ENCODE results near the gene LAYN.

LAYN gene

DNA sequence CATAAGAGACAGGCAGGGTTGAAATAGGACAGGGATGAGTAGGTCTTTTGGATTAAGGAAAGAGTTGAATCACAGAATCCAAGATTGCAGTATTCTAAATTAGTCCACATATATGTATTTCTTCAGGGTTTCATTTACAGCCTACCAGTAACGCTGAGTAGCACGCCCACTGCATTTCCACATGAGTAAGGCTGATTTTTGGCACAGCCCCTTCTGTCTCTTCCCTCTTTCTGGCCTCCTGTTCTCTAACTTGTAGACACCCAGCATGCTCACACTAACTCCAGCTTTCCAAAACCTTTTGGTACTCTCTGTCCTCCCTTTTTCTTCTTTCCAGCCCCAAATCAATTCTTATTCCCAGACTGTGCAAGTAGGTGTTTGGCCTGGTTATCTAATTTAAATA is 58.0 kb downstream of the LAYN start:
- no peak for DNase-seq

DNA sequence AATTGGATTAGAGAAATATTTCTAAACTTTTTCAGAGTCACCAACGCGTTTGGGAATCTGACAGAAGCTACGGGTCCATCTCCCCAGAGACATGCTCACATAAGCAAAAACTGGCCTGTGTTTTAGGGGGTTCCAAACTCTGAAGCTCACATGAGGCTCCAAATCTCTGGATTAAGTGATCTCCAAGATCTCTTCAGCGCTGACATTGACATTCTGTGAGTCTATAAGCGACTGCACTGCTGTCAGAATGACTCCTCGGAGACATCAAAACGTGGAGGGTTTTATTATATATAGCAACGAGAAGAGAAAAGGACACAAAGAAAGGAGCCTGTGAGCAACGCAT is 61.1 kb downstream of the LAYN start:
- DNase-seq = no peak

DNA sequence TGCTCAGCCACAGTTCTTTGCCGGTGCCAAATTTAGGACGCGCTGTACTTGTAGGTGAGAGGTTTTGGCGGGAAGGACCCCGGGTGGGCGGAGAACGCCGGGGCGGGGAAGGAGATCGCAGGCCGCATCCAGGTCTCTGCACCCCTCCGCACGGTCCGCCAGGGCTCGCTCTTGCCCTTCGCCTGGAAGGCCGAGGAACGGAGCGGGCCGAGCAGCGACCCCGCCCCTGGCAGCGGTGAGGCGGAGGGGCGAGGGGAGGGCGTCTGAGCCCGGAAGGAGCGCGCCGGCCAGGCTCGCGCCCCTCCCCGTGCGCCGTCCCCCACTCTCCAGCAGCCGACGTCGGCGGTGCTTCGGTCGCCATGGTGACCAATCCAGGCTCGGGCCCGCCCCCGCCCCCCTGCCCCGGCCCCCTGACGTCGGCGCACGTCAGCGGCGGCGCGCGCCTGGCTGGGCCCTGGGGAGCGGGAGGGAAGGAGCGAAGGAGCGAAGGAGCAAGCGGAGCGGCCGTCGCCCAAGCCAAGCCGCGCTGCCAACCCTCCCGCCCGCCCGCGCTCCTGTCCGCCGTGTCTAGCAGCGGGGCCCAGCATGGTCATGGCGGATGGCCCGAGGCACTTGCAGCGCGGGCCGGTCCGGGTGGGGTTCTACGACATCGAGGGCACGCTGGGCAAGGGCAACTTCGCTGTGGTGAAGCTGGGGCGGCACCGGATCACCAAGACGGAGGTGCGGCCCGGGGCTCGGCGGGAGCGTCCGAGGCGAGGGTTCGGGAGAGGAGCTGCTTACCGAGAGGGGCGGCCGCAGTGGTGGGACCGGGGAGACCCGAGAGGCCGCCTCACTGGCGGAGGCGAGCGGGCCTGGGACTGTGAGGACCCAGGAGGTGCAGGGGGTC is 61.7 kb downstream of the LAYN start, which contains the start of gene SIK2:
TSS of gene SIK2 (plus strand) at position 471 of the 886 bp plus-strand sequence. CDS start at position 586, 115 bp downstream.
- DNase-seq = peak; percentile 89

DNA sequence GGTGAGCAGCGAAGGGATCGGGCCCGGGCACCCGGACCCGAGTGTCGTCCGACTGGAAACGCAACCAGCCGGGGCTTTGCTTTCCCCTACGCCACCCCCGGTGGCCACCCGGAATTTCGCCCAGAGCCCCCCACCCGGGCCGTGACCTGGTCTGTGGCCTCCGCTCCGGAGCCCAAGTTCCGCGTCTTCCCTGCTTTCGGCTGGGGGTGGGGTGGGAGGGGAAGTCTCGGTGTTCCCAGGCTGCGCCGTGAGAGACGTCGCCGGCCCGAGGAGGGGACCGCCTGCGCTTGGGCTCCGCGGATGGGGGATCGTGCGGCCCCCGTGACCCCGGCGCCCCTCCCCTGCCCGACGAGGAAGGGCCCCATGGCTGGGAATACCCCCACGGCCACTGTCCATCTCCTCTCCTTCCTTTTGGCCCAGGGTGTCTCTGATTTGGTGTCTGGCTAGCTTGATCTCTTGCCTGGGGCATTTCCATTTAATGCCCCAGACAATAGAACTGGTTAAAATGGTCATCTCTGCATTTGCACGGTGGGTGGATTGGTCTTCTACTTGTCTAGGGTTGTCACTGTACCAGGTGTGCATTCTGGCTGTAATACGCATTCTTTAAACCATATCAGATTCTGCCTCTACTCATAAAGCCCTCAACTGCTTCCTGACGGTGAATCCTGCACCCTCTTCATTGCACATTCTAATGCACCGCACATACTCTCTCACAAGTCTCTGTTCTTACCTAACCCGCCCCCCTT is 62.5 kb downstream of the LAYN start:
- DNase-seq = no peak

DNA sequence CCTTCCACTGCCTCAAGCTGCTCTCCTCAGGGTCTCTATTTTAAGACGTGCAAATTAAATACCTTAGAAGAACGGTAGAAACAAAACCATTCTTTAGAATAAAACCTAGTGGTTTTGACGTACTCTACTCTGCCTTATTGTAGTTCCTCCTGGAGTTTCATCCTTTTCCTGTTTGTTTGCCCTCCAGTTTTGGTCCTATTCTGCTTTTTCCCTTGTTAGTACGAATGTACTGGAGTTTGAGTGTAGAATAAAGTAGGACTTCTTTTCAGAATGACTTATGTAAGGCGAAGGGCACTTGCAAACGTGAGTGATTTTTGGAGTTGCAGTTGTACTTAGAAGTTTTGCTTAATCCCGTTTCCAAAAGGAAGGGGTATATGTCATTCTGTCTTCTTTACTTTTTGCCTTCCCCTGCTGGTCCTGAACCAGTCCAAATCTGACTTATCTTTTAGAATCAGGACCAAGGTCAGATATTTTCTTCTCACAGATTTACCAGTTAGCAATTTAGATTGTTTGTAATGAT is 63.2 kb downstream of the LAYN start:
- no peak for DNase-seq

DNA sequence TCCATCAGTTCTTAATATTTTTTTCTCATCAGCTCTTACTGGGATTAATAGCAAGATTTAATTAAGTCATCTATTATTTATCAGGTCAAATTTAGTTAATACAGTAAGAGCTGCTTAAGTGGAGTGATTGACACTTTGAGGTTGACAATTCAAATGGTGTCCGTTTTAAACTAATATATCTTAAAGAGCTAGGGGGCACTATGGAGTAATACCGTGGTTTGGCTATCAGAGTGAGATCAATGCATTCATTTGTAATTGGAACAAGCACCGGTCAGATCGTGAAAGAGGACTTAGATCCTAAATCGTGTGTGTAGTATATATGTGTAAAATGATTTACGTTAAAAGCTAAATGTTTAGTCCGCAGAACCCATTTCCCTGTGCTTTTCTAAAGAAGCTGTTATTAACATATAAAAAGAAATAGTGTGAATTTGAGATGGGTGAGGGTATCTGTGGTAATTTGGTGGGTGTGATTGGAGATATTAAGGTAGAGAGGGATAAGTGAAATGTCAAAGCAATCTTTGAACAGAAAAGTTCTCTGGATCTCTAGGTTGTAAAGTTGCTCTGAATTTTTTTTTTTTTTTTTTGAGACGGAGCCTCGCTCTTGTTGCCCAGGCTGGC is 64.0 kb downstream of the LAYN start:
- DNase-seq = no peak

DNA sequence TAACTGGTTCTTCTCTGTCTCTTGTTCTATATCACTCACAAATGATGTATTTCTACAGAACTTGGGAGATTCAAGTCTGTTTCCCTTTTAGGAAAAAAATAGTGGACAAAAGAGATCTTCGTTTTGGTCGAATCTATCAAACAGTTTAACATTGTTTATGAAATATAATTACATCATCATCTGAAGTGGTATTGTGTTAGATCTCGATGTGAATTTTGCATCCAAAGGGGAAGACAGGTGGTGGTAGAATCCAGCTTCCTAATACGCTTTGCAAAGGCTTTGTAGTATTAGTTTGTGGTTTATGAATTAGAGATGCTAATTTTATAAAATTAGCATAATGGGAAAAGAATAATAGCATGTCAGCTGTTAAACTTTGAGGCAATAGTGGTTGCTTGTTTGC is 65.2 kb downstream of the LAYN start:
- no peak for DNase-seq

DNA sequence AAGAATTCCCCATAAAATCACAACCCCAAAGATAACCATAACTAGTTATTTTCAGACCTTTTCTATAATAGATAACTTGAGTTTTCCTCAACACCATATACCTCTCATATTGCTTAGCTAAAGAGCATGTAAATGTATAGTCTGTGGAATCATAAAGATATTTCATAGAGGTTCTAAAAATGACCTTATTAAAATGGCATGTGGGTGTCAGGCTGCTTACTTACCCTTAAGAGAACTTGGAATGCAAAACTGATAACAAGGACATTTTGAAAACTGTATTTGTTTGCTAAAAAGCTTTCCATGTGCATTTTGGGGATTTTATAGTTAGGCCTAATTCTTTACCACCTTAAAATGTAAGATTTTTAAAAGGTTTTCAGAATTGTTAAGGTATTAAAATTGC is 66.5 kb downstream of the LAYN start:
- no peak for DNase-seq

DNA sequence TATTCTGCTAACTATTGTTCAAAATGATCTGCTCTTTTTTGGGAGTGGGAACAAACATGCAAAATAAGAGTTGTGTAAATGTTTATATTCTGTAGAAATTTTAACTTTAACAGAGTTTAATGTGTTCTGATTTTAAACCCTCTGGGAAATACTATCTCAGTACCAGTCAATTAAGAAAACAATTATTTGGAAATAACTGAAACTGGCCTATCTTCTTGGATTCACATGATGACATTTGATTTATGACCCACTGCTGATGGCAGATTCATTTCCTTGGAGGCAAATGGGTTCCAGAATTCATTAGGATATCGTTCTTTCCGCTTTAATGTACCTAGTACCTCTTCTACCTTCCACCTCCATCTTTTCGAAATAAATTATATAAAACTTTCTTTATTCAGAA is 67.2 kb downstream of the LAYN start:
- no peak for DNase-seq
